ENCODE results near the gene DESI2.

GRCh38 chr1:244741692-244742091 lies 88.8 kb downstream of the DESI2 start:
- TF ChIP-seq POLR2A (IDR thresholded peaks at IDR 0.05; ENCODE audit: low read depth, low read length) (no peak), POLR2AphosphoS5 (IDR thresholded peaks at IDR 0.05; ENCODE audit: low read depth, low read length) (no peak), TAF1 (IDR thresholded peaks at IDR 0.05; ENCODE audit: borderline replicate concordance, low read depth, low read length) (no peak)

All from GM12892 (cell line).